Lung (tissue), 12 donors: ENCODE results near the gene OXCT1. TPM values are rescaled to one million over a fixed set of nuclear protein-coding genes. Genes with fewer than 3 reads are reported as not detected.
A peak's percentile ranks its signal among the peaks of the same experiment; 100 is the strongest.

Experiments used
- ATAC-seq: fragments of 200-7000 bp; cut with Tn5 transposase; one replicate; pipeline ENCODE4 v1.9.1; 2020; ENCODE audit warnings: moderate number of reproducible peaks; ENCODE audit not compliant: insufficient read depth, low FRiP score
- DNase-seq, 3 donors: peaks; one replicate each; pipeline ENCODE4 v3.0.0-alpha.2; 2013 to 2017
- H3K27ac ChIP-seq, 2 donors: one replicate each; pipeline ENCODE4 v1.5.1; 2013; ENCODE audit warnings: mild to moderate bottlenecking in 2 of 2, moderate library complexity in 2 of 2, control low read depth in 1 of 2, inconsistent platforms in 1 of 2, low read depth in 1 of 2, low read length in 1 of 2
- H3K27me3 ChIP-seq, 3 donors: one replicate each; pipeline ENCODE4 v1.5.1; 2013; ENCODE audit warnings: low read length in 2 of 3; ENCODE audit not compliant: control insufficient read depth in 3 of 3, insufficient read depth in 3 of 3
- H3K36me3 ChIP-seq, 4 donors: one replicate each; pipeline ENCODE4 v1.5.1; 2013; ENCODE audit warnings: low read length in 4 of 4, mild to moderate bottlenecking in 1 of 4, moderate library complexity in 1 of 4; ENCODE audit not compliant: control insufficient read depth in 4 of 4, insufficient read depth in 4 of 4
- H3K4me1 ChIP-seq, 5 donors: one replicate each; pipeline ENCODE4 v1.5.1; 2013; ENCODE audit warnings: low read length in 5 of 5, mild to moderate bottlenecking in 2 of 5, moderate library complexity in 1 of 5; ENCODE audit not compliant: control insufficient read depth in 5 of 5, insufficient read depth in 5 of 5
- H3K4me3 ChIP-seq: one replicate; pipeline ENCODE4 v1.5.1; 2013; ENCODE audit warnings: mild to moderate bottlenecking, control low read depth, moderate library complexity
- H3K9ac ChIP-seq, 2 donors: one replicate each; pipeline ENCODE4 v1.5.1; 2013; ENCODE audit warnings: low read length in 2 of 2, control low read depth in 1 of 2; ENCODE audit not compliant: insufficient read depth in 1 of 2
- H3K9me3 ChIP-seq, 4 donors: one replicate each; pipeline ENCODE4 v1.5.1; 2013; ENCODE audit warnings: low read length in 3 of 4, mild to moderate bottlenecking in 1 of 4, moderate library complexity in 1 of 4; ENCODE audit not compliant: control insufficient read depth in 4 of 4, insufficient read depth in 3 of 4
- WGBS, 2 donors: extraction: QIAGEN DNeasy Blood & Tissue Kit; methylation state at CpG; one replicate each; pipeline ENCODE4 v1.1.7; 2013; 5-methylcytosine and 5-hydroxymethylcytosine counted together
- polyA plus RNA-seq, 2 donors: library from polyadenylated mRNA; stranded (reverse); fragments of 200-250 nt; gene quantifications; one replicate each; pipeline ENCODE4 v1.2.1, GENCODE V29; 2013
- total RNA-seq, 2 donors: library from RNA; depleted of rRNA in 1 of 2; stranded (reverse); fragments of >200 nt in 1 of 2; gene quantifications; one replicate each; pipeline ENCODE4 v1.2.1, GENCODE V29; 2014 to 2021
- TF ChIP-seq, protein P1 (sequence below): IDR thresholded peaks from 2 replicates; pipeline ENCODE4 v1.5.1; 2012; ENCODE audit warnings: mild to moderate bottlenecking; ENCODE audit errors: control extremely low read depth, extremely low read depth
- donor health status: control.
- donor health status: control.
- donor health status: Bipolar disorder and iron deficiency.
- donor health status: healthy.
- donor health status: DM: yes; HTN: yes; CAD: no.

OXCT1 gene
- total and polyA plus RNA-seq, 4 donors = 6.7 to 17.3 (median 12.7) TPM

DNA sequence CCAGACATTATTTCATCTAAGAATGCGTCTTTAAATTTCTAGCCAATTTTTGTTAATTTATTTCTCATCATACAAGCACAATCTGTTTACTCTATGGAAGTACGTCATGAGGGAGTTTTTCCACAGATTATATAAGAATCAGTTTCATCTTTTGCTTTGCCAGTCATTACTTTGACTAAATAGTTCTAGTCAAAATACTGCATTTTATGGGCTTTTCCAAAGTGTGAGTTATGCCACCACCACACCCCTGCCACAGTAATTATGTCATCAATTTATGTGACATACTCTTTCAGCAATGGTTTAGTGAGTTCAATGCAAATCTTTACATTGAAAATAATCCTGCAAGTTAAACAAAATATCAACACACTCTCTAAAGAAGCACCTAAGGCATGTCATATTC, 35.9 kb upstream of the OXCT1 start:
- no peak overlapping the region for H3K4me3 ChIP-seq
- DNase-seq (no peak), ATAC-seq (no peak)
- peaks cover 2 to 25% (median 7%) of the 10 kb centered on the region in 4 donors for H3K36me3 ChIP-seq
- peak overlapping the region in 1 of 2 donors; percentile 33 for H3K27ac ChIP-seq
- TF ChIP-seq, protein P1, sequence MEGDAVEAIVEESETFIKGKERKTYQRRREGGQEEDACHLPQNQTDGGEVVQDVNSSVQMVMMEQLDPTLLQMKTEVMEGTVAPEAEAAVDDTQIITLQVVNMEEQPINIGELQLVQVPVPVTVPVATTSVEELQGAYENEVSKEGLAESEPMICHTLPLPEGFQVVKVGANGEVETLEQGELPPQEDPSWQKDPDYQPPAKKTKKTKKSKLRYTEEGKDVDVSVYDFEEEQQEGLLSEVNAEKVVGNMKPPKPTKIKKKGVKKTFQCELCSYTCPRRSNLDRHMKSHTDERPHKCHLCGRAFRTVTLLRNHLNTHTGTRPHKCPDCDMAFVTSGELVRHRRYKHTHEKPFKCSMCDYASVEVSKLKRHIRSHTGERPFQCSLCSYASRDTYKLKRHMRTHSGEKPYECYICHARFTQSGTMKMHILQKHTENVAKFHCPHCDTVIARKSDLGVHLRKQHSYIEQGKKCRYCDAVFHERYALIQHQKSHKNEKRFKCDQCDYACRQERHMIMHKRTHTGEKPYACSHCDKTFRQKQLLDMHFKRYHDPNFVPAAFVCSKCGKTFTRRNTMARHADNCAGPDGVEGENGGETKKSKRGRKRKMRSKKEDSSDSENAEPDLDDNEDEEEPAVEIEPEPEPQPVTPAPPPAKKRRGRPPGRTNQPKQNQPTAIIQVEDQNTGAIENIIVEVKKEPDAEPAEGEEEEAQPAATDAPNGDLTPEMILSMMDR = no peak
- peaks cover 0 to 15% (median 7%) of the 10 kb centered on the region in 5 donors for H3K4me1 ChIP-seq
- WGBS, 2 donors = 90 to 93% methylated on average over 2 of the region's 2 CpGs
- no peak overlapping the region for H3K9ac ChIP-seq
- no peaks in the 10 kb centered on the region for H3K9me3 ChIP-seq
- no peaks in the 10 kb centered on the region for H3K27me3 ChIP-seq

DNA sequence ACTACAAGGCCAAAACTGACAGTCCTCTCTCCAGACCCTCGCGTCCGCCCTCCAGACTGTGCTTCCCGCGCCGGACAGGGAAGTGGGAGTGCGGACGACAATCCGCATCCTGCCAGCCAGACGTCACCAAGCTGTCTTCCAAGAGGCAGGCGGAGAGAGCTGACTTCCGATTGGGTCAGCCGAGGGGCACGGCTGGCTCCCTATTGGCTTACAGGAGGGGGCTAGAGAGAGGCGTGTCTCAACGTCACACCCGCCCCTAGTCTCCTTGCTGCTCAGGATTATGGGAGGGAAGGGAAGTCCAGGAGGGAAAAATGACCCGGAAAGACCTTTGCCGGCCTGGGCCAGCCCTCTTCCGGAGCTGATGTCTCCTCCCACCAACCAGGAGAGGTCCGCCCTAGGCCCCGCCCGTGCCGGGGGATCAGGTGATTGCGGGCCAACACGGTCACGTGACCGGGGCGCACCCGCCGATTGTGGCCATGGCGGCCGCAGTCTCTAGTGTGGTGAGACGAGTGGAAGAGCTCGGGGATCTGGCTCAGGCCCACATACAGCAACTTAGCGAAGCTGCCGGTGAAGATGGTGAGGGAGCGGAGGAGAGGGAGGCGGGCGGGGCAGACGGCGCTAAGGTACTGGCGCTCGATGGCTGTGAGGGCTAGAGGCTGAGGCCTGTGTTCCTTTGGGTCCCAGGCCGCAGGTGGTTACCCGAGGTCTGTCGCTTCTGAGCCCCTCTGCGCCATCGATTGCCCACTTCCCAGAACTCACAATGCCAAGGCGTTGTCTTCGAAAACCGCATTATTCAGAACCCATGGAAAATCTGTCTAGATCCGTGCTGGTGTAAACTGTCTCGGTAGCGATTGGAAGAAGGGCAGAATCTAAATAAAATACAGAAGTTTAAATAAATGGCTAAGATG, 33.9 kb upstream of the OXCT1 start, which contains the start of gene RIMOC1:
RIMOC1 (plus strand) TSS at position 453 of the 908 bp plus-strand sequence; CDS start at position 477, 24 bp downstream.
- WGBS, 2 donors = 0% methylated on average over 51 to 55 of the region's 55 CpGs

DNA sequence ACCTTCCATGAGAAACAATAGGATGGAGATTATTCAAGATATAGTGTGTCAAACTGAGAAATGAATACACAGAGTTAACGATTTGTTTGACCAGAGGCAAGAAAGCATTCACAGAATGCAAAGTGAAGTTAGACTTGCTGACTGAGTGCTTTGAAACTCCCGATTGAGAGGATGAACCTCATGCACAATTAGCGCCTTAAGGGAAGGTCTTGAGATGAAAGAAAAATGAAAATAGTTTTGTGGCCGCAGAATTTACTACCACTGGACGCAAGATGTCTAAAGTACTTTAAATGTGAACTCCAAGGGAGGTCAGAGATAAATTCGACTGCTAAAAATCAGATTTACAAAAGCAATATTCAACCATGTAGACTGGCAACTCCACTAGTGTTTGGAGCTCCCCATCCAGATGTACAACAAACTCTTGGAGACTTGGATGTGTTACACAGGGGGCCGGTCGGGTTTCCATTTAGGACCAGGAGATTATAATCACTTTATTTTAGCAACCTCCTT, 33.2 kb upstream of the OXCT1 start:
- Histone ChIP-seq H3K4me1 (peaks cover 0 to 15% (median 7%) of the 10 kb centered on the region in 5 donors), H3K27ac (peak overlapping the region; percentile 73 to 79), H3K27me3 (peaks cover 0 to 4% (median 0%) of the 10 kb centered on the region in 3 donors), H3K9me3 (no peaks in the 10 kb centered on the region), H3K9ac (peak overlapping the region in 1 of 2 donors; percentile 94), H3K4me3 (peak overlapping the region; percentile 36), H3K36me3 (peaks cover 0 to 7% (median 2%) of the 10 kb centered on the region in 4 donors)
- DNase-seq (no peak), ATAC-seq (no peak)
- WGBS, 2 donors = 41 to 48% methylated on average over 8 of the region's 8 CpGs
- TF ChIP-seq, protein P1 = no peak

More for the DNA sequence above, 33.9 kb upstream of the OXCT1 start, which contains the start of gene RIMOC1:
- Histone ChIP-seq H3K9me3 (no peaks in the 10 kb centered on the region), H3K27ac (peak within 1 kb of the TSS; percentile 91 to 92), H3K9ac (peak within 1 kb of the TSS; percentile 94 to 95), H3K36me3 (peaks cover 0 to 15% (median 4%) of the 10 kb centered on the region in 4 donors), H3K27me3 (peaks cover 0 to 4% (median 0%) of the 10 kb centered on the region in 3 donors), H3K4me1 (peaks cover 0 to 15% (median 7%) of the 10 kb centered on the region in 5 donors), H3K4me3 (peak within 1 kb of the TSS; percentile 87)
- TF ChIP-seq, protein P1 = no peak
- ATAC-seq (peak; percentile 100), DNase-seq (peak; percentile 99 to 100 (median 100))
